Stomach (tissue), 4 donors: ENCODE measurements around the gene POC1A.

ENCODE experiments used
- CTCF ChIP-seq, 7 experiments: fragments of 450-650 bp in 4 of 7; fragments of 200-600 bp in 3 of 7; sonication (generic) in 3 of 7; IDR thresholded peaks; one replicate each; pipeline ENCODE4 v1.5.1; 2016 to 2019; ENCODE audit warnings: antibody characterized with exemption in 7 of 7, control low read depth in 2 of 7, mild to moderate bottlenecking in 1 of 7
- EP300 ChIP-seq: sonication (generic); formaldehyde crosslinking; IDR thresholded peaks from one replicate; pipeline ENCODE4 v1.6.1; 2017; ENCODE audit warnings: antibody characterized with exemption

- no peak for TF ChIP-seq CTCF (IDR thresholded peaks at IDR 0.05)
- no peak for TF ChIP-seq EP300
These were observed 18.9 kb downstream of the POC1A start for GRCh38 chr3:52135332-52135731.
